ENCODE results near the gene FGFBP2.
A peak's percentile ranks its signal among the peaks of the same experiment; 100 is the strongest.

FGFBP2 gene

GRCh38 chr4:15968551-15969300 is 5.8 kb upstream of the FGFBP2 start:
- no peak for DNase-seq (ENCODE audit: low read depth in 2 of 2)

- no peak for DNase-seq (ENCODE audit: low read depth in 2 of 2)
These were observed 2.4 kb upstream of the FGFBP2 start for GRCh38 chr4:15965325-15965724.

- DNase-seq (ENCODE audit: low read depth in 2 of 2) = no peak
These were observed 1.2 kb upstream of the FGFBP2 start for GRCh38 chr4:15964159-15964558.

GRCh38 chr4:15963576-15963975 is 601 bp upstream of the FGFBP2 start:
- DNase-seq (ENCODE audit: low read depth in 2 of 2) = peak in 1 of 2 experiments; percentile 32

- DNase-seq (ENCODE audit: low read depth in 2 of 2) = no peak
These were observed 1.0 kb downstream of the FGFBP2 start for GRCh38 chr4:15961781-15962510.

- no peak for DNase-seq (ENCODE audit: low read depth in 2 of 2)
These were observed 4.4 kb downstream of the FGFBP2 start for GRCh38 chr4:15958562-15958961.

GRCh38 chr4:15956179-15956850 is 6.7 kb downstream of the FGFBP2 start:
- DNase-seq (ENCODE audit: low read depth in 2 of 2) = peak; percentile 57 to 88

GRCh38 chr4:15955670-15956069 is 7.3 kb downstream of the FGFBP2 start:
- DNase-seq (ENCODE audit: low read depth in 2 of 2) = no peak

- DNase-seq (ENCODE audit: low read depth in 2 of 2) = no peak
These were observed 9.3 kb downstream of the FGFBP2 start for GRCh38 chr4:15953625-15954024.

- no peak for DNase-seq (ENCODE audit: low read depth in 2 of 2)
These were observed 11.2 kb downstream of the FGFBP2 start for GRCh38 chr4:15951781-15952180.

GRCh38 chr4:15948826-15949225 is 14.1 kb downstream of the FGFBP2 start:
- no peak for DNase-seq (ENCODE audit: low read depth in 2 of 2)

- DNase-seq (ENCODE audit: low read depth in 2 of 2) = no peak
These were observed 15.3 kb downstream of the FGFBP2 start for GRCh38 chr4:15947684-15948083.

- no peak for DNase-seq (ENCODE audit: low read depth in 2 of 2)
These were observed 17.5 kb downstream of the FGFBP2 start for GRCh38 chr4:15945516-15945915.

- DNase-seq (ENCODE audit: low read depth in 2 of 2) = no peak
These were observed 18.1 kb downstream of the FGFBP2 start for GRCh38 chr4:15944895-15945294.

GRCh38 chr4:15942283-15942682 is 20.7 kb downstream of the FGFBP2 start:
- DNase-seq (ENCODE audit: low read depth in 2 of 2) = no peak

GRCh38 chr4:15938640-15939039 is 24.3 kb downstream of the FGFBP2 start, which contains the start of gene FGFBP1:
Gene FGFBP1, minus strand, starts transcription at chr4:15938740. Its CDS starts 2,108 bp downstream, at chr4:15936632.
- no peak for DNase-seq (ENCODE audit: low read depth in 2 of 2)

- no peak for DNase-seq (ENCODE audit: low read depth in 2 of 2)
These were observed 24.8 kb downstream of the FGFBP2 start for GRCh38 chr4:15938182-15938581.

- no peak for DNase-seq (ENCODE audit: low read depth in 2 of 2)
These were observed 26.5 kb downstream of the FGFBP2 start for GRCh38 chr4:15936495-15936894.

- no peak for DNase-seq (ENCODE audit: low read depth in 2 of 2)
These were observed 27.2 kb downstream of the FGFBP2 start for GRCh38 chr4:15935504-15936402.

- no peak for DNase-seq (ENCODE audit: low read depth in 2 of 2)
These were observed 28.7 kb downstream of the FGFBP2 start for GRCh38 chr4:15934259-15934658.

- DNase-seq (ENCODE audit: low read depth in 2 of 2) = no peak
These were observed 31.3 kb downstream of the FGFBP2 start for GRCh38 chr4:15931451-15932210.
